GM19455 (cell line): ENCODE data around the gene CEP41.
"Not testable (repeated sequence)": the region's sequence is repeated elsewhere in the genome, so short reads cannot be mapped to it uniquely, and the experiment has no call there.

ENCODE experiments used
- ATAC-seq: cut with Tn5 transposase; IDR thresholded peaks from one replicate; pipeline ENCODE4 v1.9.1; 2021; ENCODE audit not compliant: unreplicated experiment

Gene CEP41

GRCh38 chr7:130463553-130464434 lies 23.0 kb upstream of the CEP41 start:
- ATAC-seq: no peak

- no peak for ATAC-seq
Measured at GRCh38 chr7:130461272-130461671, 20.5 kb upstream of the CEP41 start.

DNA sequence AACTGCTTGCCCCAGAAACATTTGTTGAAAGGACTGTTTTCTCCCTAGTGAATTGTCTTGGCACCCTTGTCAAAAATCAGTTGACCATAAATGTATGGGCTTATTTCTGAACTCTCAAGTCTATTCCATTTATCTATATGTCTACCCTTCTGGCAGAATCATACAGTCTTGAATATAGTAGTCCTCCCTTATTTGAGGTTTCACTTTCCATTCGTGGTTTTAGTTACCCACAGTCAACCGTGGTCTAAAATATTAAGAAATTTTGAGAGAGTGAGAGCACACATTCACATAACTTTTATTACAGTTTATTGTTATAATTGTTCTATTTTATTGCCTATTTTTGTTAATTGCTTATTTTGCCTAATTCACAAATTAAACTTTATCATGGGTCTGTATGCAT lies 17.4 kb upstream of the CEP41 start:
- ATAC-seq: no peak

DNA sequence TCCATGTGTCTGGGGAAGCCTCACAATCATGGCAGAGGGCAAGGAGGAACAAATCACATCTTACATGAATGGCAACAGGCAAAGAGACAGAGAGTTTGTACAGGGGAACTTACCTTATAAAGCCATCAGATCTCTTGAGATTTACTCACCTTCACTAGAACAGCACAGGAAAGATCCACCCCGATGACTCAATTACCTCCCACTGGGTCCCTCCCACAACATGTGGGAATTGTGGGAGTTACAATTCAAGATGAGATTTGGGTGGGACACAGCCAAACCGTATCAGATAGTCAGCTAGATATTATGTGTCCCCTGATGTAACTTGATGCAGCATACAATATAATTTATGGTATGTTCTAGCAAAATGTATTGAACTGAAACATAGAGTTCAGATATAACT lies 14.1 kb upstream of the CEP41 start:
- ATAC-seq: no peak

DNA sequence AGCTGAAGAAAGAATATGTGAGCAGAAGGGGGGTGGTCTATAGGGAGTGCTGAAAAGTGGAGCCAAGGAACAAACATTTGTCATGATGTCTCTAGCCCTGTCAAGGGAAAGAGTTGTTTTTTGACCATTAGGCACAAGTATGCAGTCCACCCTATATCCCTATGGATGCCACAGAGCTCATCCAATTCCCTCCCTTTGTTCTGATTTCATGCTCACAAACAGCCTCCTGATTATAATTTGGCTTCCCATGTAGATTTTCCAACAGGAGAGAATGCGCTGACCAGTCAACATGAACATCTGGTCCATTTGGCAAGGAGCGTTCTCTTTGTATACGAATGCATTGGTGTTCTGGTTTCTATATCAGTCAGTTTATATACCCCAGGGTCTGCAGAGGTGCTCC lies 12.1 kb upstream of the CEP41 start:
- ATAC-seq: no peak

GRCh38 chr7:130451344-130451743 lies 10.5 kb upstream of the CEP41 start:
- not testable (repeated sequence) for ATAC-seq

DNA sequence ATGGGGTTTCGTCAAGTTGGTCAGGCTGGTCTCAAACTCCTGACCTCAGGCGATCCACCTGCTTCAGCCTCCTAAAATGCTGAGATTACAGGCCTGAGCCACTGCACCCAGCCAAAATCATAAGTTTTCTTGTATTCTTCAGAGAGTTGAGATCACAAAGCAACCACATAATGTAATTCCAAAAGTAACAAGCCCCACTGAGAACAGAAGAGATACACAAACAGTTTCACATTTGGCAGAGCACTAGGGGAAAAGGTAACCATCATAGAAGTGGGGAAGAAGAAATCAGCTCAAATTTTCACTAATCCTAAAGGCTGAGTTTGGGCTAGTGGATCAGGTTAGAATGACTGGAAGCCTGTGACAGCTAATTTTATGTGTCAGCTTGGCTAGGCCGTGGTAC lies 5.4 kb upstream of the CEP41 start:
- ATAC-seq: no peak

- ATAC-seq: no peak
Measured at GRCh38 chr7:130444751-130445407, 4.1 kb upstream of the CEP41 start.

DNA sequence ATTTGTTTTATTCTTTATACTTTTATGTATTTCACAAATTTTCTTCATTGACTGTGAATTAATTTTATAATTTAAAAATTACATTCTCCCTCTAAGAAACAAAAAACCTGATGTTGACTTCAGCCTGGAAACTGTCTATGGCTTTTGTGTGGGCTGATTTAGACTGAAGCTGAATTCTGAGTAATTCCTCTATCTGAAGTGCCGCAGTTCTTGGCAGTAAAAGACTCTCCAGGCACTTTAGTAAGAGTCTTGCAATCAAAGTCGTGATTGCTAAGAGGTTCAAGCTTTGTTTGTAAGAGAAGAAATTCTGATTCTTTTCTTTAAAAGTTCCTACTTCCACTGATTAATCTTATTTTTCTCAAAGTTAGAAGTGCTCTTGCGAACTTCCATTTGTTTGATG lies 3.4 kb upstream of the CEP41 start:
- no peak for ATAC-seq

DNA sequence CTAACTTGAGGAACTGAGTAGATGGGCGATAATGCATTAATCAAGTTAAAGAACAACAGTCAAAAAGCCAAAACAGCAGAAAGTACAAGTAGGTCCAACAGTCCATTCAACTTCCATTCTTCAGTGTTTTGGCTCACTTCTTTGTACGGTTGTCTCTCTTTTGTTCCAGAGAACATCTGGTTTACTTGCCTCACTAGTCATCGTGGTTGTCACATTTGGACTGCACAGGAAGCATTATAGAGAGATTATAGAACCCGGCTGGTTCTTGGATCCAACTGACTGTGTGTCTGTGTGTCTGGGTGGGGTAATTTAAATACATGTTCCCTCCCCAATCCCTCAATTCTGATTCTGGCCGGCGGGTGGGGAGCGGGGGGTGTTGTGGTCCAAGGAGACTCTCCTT lies 1.8 kb upstream of the CEP41 start:
- ATAC-seq: no peak

GRCh38 chr7:130441408-130441869 lies 623 bp upstream of the CEP41 start:
- ATAC-seq: no peak

DNA sequence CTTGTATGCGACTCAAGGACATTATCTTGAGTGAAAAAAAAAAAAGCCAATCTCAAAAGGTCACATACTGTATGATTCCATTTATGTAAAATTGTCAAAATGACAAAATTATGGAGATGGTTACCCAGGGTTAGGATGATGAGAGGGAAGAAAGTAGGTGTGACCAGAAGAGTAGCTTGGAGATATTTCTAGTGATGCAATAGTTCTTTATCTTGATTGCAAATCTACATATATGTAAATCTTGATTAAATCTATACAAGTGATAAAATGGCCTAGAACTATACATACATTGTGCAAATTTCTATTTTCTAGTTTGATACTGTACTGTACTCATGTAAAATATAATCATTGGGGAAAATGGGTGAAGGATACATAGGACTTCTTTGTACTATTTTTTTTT lies 4.6 kb downstream of the CEP41 start:
- no peak for ATAC-seq

- ATAC-seq: no peak
Measured at GRCh38 chr7:130435311-130435854, 5.4 kb downstream of the CEP41 start.

- ATAC-seq: no peak
Measured at GRCh38 chr7:130433301-130433700, 7.5 kb downstream of the CEP41 start.

GRCh38 chr7:130432886-130433285 lies 7.9 kb downstream of the CEP41 start:
- no peak for ATAC-seq

DNA sequence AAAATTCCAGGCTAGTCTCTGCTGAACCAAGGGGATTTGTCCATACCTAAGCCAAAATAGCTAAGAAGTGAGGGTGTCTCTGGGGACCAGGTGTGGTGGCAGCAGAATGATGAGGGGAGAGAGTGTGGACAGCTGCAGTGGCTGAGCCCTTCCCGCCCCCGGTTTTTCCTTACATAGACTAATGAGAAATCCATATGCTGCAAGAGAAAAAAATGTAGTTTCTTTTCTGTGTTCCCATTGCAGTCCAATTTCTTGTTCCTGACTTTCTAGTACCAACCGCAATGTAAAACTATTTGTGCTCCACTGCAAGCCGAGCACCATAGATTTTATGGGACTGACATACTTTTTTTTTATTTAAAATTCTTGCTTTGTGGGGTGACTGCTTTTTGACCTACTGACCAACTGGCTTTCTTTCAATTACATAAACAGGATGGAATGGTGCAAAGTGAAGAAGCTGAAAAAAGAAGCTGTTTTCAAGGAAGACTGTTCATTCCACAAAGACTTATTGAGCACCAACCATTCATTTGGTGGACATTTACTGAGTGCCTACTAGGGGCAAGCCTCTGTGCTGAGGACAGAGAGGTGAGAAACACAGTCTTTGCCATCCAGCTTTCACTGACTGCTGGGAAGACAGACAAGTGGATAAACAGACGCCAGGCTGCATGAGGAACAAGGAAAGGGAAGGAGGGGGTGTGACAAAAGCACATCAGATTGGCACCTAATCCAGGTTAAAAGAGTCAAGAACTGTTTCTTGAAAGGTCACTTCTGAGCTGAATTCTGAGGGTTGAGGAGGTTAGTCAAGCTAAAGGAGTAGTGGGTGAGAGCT lies 9.8 kb downstream of the CEP41 start:
- no peak for ATAC-seq

DNA sequence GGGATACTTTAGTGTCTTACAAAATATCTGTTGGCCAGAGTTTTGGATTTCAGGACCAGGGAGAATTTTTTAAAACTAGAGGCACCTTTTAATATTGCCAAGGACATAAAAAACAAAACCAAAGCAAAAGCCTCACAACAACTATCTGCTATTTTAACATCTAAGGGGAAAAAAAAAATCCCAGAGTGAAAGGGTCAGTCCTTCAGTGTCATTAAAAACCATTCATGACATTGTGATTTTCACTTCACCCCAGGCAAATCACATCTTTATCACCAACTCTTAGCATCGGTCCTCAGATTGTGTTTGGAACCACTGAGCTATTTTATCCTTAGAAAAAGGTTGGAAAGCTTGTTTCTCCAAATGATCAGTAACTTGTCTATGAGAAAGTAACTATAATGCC lies 10.7 kb downstream of the CEP41 start:
- no peak for ATAC-seq

DNA sequence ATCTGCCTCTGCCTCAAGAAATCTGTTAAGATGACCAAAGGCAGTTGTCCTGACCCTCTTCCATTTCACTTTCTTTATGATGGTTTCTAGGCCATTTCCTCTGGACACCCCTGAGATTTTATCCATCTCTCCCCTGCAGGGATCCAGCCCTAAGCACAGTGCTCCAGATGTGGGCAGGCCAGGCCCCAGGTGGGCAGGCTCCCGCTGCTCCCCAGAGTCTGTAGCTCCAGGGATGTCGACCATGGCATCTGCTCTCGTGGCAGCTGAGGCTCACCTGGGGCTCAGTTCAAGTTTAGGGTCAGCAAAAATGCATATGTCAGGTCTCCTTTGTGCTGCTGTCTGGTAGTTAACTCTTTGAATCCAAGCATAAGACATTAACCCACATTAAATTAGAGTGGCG lies 11.8 kb downstream of the CEP41 start:
- no peak for ATAC-seq

- no peak for ATAC-seq
Measured at GRCh38 chr7:130426564-130426963, 14.3 kb downstream of the CEP41 start.

- ATAC-seq: no peak
Measured at GRCh38 chr7:130425796-130426195, 15.0 kb downstream of the CEP41 start.

- no peak for ATAC-seq
Measured at GRCh38 chr7:130423501-130424037, 17.2 kb downstream of the CEP41 start.
